ENCODE data around the gene LYZL1. TPM values are rescaled to one million over a fixed set of nuclear protein-coding genes. Genes with fewer than 3 reads are reported as not detected.

LYZL1 gene
- total and polyA plus RNA-seq, 2 of the 8 experiments (the other 6 are each of a cell fraction or from before 2014, with no cell fraction given): not detected

DNA sequence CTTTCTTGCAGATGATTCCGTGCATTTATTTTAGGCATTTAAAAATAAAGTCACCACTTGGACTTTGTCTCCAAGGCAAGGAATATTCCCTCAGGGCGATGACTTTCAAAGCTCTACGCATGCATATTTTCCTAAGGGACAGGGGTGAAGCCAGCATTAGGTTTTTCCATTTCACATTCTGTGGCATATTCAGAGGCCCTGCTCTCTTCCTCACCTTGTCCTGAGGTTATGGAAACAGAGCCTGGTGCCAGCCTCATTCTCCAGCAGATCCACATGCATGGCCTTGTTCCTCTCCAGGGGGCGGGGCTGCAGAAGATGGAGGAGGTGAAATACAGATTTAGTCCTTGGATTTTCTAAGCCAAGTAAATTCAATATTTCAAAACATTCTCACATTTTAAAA lies 11.6 kb upstream of the LYZL1 start (continued):
- TF ChIP-seq CHD7 (IDR thresholded peaks at IDR 0.05; ENCODE audit: insufficient replicate concordance, low read length) (no peak), CREB1 (IDR thresholded peaks at IDR 0.05) (no peak), BRCA1 (IDR thresholded peaks at IDR 0.05; ENCODE audit: low read depth, low read length) (no peak), HDAC2 (IDR thresholded peaks at IDR 0.05; ENCODE audit: borderline replicate concordance in 1 of 2, low read depth in 2 of 2, low read length in 2 of 2) (no peak), BCL11A (IDR thresholded peaks at IDR 0.05; ENCODE audit: low read depth in 2 of 2, low read length in 2 of 2) (no peak), SIRT6 (IDR thresholded peaks at IDR 0.05; ENCODE audit: low read length) (no peak), E2F6 (IDR thresholded peaks at IDR 0.05) (no peak), JUN (IDR thresholded peaks at IDR 0.05; ENCODE audit: low read depth, low read length) (no peak), USF2 (IDR thresholded peaks at IDR 0.05; ENCODE audit: low read length) (no peak)
- TF ChIP-seq, protein P1, sequence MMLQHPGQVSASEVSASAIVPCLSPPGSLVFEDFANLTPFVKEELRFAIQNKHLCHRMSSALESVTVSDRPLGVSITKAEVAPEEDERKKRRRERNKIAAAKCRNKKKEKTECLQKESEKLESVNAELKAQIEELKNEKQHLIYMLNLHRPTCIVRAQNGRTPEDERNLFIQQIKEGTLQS (IDR thresholded peaks at IDR 0.05; ENCODE audit: insufficient read depth, low read depth, low read length): no peak

Data from H1 (cell line).